Gastroesophageal sphincter (tissue), 4 donors: ENCODE data around the gene SLC25A1. TPM values are rescaled to one million over a fixed set of nuclear protein-coding genes. Genes with fewer than 3 reads are reported as not detected.
"Not testable (repeated sequence)": the region's sequence is repeated elsewhere in the genome, so short reads cannot be mapped to it uniquely, and the experiment has no call there.

Experiments used
- ATAC-seq: fragments of 150-250 bp; one replicate; pipeline ENCODE4 v1.9.1; 2016; ENCODE audit warnings: mild to moderate bottlenecking, moderate library complexity
- H3K27ac ChIP-seq, 4 donors: fragments of 200-600 bp; sonication (generic) in 3 of 4; 1 replicate in 3 of 4; 2 replicates in 1 of 4; pipeline ENCODE4 v1.5.1; 2016 to 2019
- H3K27me3 ChIP-seq: fragments of 200-600 bp; sonication (generic); one replicate; pipeline ENCODE4 v1.5.1; 2019
- H3K36me3 ChIP-seq, 2 donors: fragments of 200-600 bp; sonication (generic); one replicate each; pipeline ENCODE4 v1.5.1; 2019; ENCODE audit warnings: control low read depth in 1 of 2
- H3K4me1 ChIP-seq, 3 donors: fragments of 200-600 bp; sonication (generic); 1 replicate in 2 of 3; 2 replicates in 1 of 3; pipeline ENCODE4 v1.5.1; 2016 to 2019; ENCODE audit warnings: control low read depth in 2 of 3
- H3K4me3 ChIP-seq, 2 donors: fragments of 200-600 bp; sonication (generic); one replicate each; pipeline ENCODE4 v1.5.1; 2019; ENCODE audit warnings: mild to moderate bottlenecking in 1 of 2, moderate library complexity in 1 of 2
- H3K9me3 ChIP-seq, 3 donors: fragments of 200-600 bp; sonication (generic); one replicate each; pipeline ENCODE4 v1.5.1; 2017 to 2019; ENCODE audit warnings: control low read depth in 2 of 3
- EP300 ChIP-seq: sonication (generic); formaldehyde crosslinking; IDR thresholded peaks from one replicate; pipeline ENCODE4 v1.6.1; 2017; ENCODE audit warnings: antibody characterized with exemption, mild to moderate bottlenecking
- POLR2A ChIP-seq, 2 donors: fragments of 450-650 bp; IDR thresholded peaks; one replicate each; pipeline ENCODE4 v1.6.1; 2017; ENCODE audit warnings: antibody characterized with exemption in 2 of 2, mild to moderate bottlenecking in 2 of 2, moderate library complexity in 1 of 2
- POLR2AphosphoS5 ChIP-seq: sonication (generic); formaldehyde crosslinking; IDR thresholded peaks from one replicate; pipeline ENCODE4 v1.6.1; 2017; ENCODE audit warnings: antibody characterized with exemption
- WGBS, 2 donors: methylation state at CpG; one replicate each; pipeline ENCODE4 v1.1.5; 2018; ENCODE audit warnings: low coverage in 1 of 2; 5-methylcytosine and 5-hydroxymethylcytosine counted together
- total RNA-seq, 4 donors: library from RNA; depleted of rRNA; stranded (reverse); fragments of >200 nt; gene quantifications; one replicate each; pipeline ENCODE4 v1.1.0, GENCODE V29; 2016
- TF ChIP-seq, protein P1 (sequence below), 4 experiments: fragments of 200-600 bp in 2 of 4; fragments of 450-650 bp in 2 of 4; sonication (generic) in 1 of 4; IDR thresholded peaks; one replicate each; pipeline ENCODE4 v1.5.1; 2017 to 2019; ENCODE audit warnings: antibody characterized with exemption in 4 of 4, mild to moderate bottlenecking in 2 of 4, moderate library complexity in 2 of 4

SLC25A1 gene
- total RNA-seq, 4 donors from 2014 or later: 42.1 to 69.9 (median 51.1) TPM

DNA sequence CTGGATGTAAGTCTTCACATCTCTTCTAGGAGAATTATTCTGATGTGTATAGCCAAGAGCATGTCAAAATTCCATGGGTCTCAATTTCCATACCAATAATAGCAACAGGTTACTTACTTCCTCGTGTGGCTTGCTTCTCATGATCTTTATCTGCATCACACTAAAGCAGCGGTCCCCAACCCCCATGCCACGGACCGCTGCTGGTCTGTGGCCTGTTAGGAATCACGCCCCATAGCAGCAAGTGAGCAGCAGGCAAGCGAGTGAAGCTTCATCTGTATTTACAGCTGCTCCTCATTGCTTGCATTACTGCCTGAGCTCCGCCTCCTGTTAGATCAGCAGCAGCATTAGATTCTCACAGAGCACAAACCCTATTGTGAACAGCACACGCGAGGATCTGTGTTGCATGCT lies 28.9 kb upstream of the SLC25A1 start:
- no peak overlapping the region for H3K4me3 ChIP-seq
- TF ChIP-seq, protein P1, sequence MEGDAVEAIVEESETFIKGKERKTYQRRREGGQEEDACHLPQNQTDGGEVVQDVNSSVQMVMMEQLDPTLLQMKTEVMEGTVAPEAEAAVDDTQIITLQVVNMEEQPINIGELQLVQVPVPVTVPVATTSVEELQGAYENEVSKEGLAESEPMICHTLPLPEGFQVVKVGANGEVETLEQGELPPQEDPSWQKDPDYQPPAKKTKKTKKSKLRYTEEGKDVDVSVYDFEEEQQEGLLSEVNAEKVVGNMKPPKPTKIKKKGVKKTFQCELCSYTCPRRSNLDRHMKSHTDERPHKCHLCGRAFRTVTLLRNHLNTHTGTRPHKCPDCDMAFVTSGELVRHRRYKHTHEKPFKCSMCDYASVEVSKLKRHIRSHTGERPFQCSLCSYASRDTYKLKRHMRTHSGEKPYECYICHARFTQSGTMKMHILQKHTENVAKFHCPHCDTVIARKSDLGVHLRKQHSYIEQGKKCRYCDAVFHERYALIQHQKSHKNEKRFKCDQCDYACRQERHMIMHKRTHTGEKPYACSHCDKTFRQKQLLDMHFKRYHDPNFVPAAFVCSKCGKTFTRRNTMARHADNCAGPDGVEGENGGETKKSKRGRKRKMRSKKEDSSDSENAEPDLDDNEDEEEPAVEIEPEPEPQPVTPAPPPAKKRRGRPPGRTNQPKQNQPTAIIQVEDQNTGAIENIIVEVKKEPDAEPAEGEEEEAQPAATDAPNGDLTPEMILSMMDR (IDR thresholded peaks at IDR 0.05): no peak
- TF ChIP-seq EP300 (no peak), POLR2A (IDR thresholded peaks at IDR 0.05) (no peak), POLR2AphosphoS5 (no peak)
- 65 to 86% methylated on average over 4 to 6 of the region's 9 CpGs for WGBS, 2 donors
- peaks cover 0 to 35% of the 10 kb centered on the region in 2 donors for H3K36me3 ChIP-seq
- no peak for ATAC-seq
- no peaks in the 10 kb centered on the region for H3K9me3 ChIP-seq
- H3K4me1 ChIP-seq: no peaks in the 10 kb centered on the region
- no peak overlapping the region for H3K27ac ChIP-seq
- no peaks in the 10 kb centered on the region for H3K27me3 ChIP-seq

DNA sequence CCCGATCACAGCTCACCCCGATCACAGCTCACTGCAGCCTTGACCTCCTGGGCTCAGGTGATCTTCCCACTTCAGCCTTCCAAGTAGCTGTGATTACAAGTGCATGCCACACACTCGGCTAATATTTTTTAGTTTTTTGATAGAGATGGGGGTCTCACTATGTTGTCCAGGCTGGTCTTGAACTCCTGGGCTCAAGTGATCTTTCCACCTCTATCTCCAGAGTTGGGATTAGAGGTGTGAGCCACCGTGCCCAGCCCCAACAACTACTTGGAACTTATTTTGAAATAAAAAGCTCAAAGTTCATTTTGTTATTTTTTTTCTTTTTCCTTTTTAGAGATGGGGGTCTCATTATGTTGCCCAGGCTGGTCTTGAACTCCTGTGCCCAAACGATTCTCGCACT lies 27.8 kb upstream of the SLC25A1 start:
- H3K4me1 ChIP-seq: no peaks in the 10 kb centered on the region
- no peak overlapping the region for H3K27ac ChIP-seq
- TF ChIP-seq, protein P1 (IDR thresholded peaks at IDR 0.05): no peak
- TF ChIP-seq POLR2A (IDR thresholded peaks at IDR 0.05) (no peak), POLR2AphosphoS5 (no peak)
- H3K4me3 ChIP-seq: no peak overlapping the region
- peaks cover 0 to 40% of the 10 kb centered on the region in 2 donors for H3K36me3 ChIP-seq
- no peak for ATAC-seq
- no peaks in the 10 kb centered on the region for H3K27me3 ChIP-seq
- H3K9me3 ChIP-seq: no peaks in the 10 kb centered on the region
- WGBS, 2 donors: 93 to 97% methylated on average over 4 to 6 of the region's 6 CpGs

GRCh38 chr22:19204640-19205039 lies 26.1 kb upstream of the SLC25A1 start:
- Histone ChIP-seq H3K36me3 (peaks cover 0 to 44% of the 10 kb centered on the region in 2 donors), H3K27ac (no peak overlapping the region), H3K27me3 (no peaks in the 10 kb centered on the region), H3K4me3 (no peak overlapping the region), H3K9me3 (no peaks in the 10 kb centered on the region), H3K4me1 (no peaks in the 10 kb centered on the region)
- no peak for ATAC-seq
- WGBS, 2 donors: 83 to 89% methylated on average over 1 to 4 of the region's 4 CpGs
- TF ChIP-seq EP300: no peak
- TF ChIP-seq POLR2A (IDR thresholded peaks at IDR 0.05): no peak
- TF ChIP-seq, protein P1 (IDR thresholded peaks at IDR 0.05): no peak
- no peak for TF ChIP-seq POLR2AphosphoS5

DNA sequence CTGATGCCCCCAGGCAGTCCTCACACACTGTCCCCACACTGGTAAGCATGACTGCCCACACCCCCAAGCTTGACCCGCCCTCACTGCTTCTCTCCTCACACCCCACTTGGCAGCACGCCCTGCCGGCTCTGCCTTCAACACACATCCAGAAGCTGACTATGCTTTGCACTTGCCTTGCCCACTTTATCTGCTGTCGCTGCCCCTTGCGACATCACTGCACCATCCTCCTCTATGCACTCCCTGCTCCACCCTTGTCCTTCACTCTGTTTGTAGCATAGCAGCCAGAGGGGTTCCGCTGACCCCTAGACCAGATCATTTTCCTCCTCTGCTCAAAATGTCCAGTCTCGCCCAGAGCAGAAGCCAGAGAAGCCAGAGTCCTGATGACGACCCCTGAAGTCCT lies 25.3 kb upstream of the SLC25A1 start:
- ATAC-seq: no peak
- H3K27ac ChIP-seq: no peak overlapping the region
- WGBS, 2 donors: 85 to 90% methylated on average over 4 to 7 of the region's 8 CpGs

DNA sequence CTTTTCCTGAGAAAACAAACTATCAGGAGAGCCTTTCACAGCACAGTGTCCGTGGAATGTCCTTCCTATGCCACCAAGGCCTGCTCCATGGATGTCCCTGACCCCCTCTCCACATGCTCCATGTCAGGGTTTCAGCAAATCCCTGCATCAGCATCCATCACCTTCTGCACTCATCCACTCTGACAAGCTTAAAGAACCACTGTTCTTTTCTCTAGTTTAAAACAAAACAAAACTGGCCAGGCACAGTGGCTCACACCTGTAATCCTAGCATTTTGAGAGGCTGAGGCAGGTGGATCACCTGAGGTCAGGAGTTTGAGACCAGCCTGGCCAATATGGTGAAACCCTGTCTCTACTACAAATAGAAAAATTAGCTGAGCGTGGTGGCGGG lies 24.3 kb upstream of the SLC25A1 start:
- not testable (repeated sequence) for H3K9me3 ChIP-seq, H3K4me3 ChIP-seq, ATAC-seq, H3K27me3 ChIP-seq, H3K27ac ChIP-seq, H3K4me1 ChIP-seq
- WGBS, 2 donors: 80 to 94% methylated on average over 1 to 3 of the region's 3 CpGs
- H3K36me3 ChIP-seq: peaks cover 0 to 35% of the 10 kb centered on the region in 2 donors

More for the DNA sequence above, 25.3 kb upstream of the SLC25A1 start:
- H3K36me3 ChIP-seq: peaks cover 0 to 44% of the 10 kb centered on the region in 2 donors
- no peaks in the 10 kb centered on the region for H3K4me1 ChIP-seq
- TF ChIP-seq, protein P1 (IDR thresholded peaks at IDR 0.05): no peak
- no peak for TF ChIP-seq POLR2AphosphoS5
- no peak for TF ChIP-seq EP300
- no peak for TF ChIP-seq POLR2A (IDR thresholded peaks at IDR 0.05)
- no peak overlapping the region for H3K4me3 ChIP-seq
- H3K9me3 ChIP-seq: no peaks in the 10 kb centered on the region
- no peaks in the 10 kb centered on the region for H3K27me3 ChIP-seq
